ENCODE results near the gene NSUN7.

NSUN7 gene

DNA sequence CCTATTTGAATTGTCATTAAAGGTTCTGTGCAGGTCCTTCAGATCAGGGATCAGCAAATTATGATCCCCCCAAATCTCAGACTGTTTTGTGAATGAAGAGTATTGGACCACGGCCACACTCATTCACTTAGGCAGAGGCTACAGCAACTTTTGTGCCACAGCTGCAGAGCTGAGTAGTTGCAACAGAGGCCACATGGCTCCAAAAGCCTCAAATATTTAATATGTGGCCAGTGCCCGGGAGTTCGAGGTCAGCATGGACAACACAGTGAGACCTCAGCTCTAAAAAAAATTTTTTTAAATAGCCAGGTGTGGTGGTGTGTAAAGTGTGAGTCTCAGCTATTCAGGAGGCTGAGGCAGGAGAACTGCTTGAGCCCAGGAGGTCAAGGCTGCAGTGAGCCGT, 100.7 kb downstream of the NSUN7 start:
- DNase-seq: no peak

- peak; percentile 29 for DNase-seq
These were observed 106.6 kb downstream of the NSUN7 start for GRCh38 chr4:40856277-40856839.

DNA sequence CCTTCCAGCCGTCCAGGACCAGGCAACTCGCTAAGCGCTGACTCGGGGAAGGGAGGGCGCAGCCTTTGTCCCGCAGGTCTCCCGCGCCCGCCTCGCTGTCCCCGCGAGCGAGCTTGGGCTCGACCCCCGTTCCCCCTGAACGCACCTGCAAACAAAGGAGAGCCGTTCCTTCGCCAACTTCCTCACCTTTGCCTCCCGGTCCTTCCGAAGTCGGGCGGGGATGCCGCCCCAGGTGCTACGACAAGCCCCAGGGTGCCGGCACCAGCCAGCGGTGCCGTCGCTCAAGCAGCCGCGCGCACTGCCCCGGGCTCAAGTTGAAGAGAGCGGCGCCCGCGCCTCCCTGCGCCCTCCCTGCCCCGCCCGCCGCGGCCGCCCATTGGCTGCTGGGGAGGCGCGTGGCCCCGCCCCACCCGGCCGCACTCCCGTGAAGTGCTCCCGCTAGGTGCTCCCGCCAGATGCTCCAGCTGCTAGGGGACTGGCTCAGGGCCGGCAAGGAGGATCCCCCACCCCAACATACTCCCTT, 107.1 kb downstream of the NSUN7 start:
- peak; percentile 71 for DNase-seq

- peak; percentile 28 for DNase-seq
These were observed 108.2 kb downstream of the NSUN7 start for GRCh38 chr4:40857956-40858355.

- peak; percentile 20 for DNase-seq
These were observed 109.2 kb downstream of the NSUN7 start for GRCh38 chr4:40858962-40859361.
